Measurements from ENCODE around the gene EML4. TPM values are rescaled to one million over a fixed set of nuclear protein-coding genes. Genes with fewer than 3 reads are reported as not detected.
A peak's percentile ranks its signal among the peaks of the same experiment; 100 is the strongest.

EML4 gene
- total and polyA plus RNA-seq, 2 of the 13 experiments (the other 11 are each of a cell fraction or from before 2014, with no cell fraction given) = 243 to 476 TPM

GRCh38 chr2:42168459-42169099 is 574 bp upstream of the EML4 start:
- FAIRE-seq = no peak
- peaks cover 1 to 22% of the 10 kb centered on the region in 2 experiments; a peak in 3 of 5 replicates for H3K36me3 ChIP-seq (replicated peaks in 1 of 2; ENCODE audit: control insufficient read depth in 1 of 2, insufficient read depth in 2 of 2, low read length in 2 of 2)
- CTCF ChIA-PET (ENCODE audit: low intra/inter-chr PET ratio, low total read pairs) = no interaction called here
- DNase-seq (ENCODE audit: low spot score) = no peak
- H2AFZ ChIP-seq (ENCODE audit: low read length) = no peak overlapping the region
- H3K9ac ChIP-seq (ENCODE audit: insufficient read depth, low read depth, low read length) = peak overlapping the region; percentile 41
- BruUV-seq (replicated peaks) = no TSS peak
- H4K20me1 ChIP-seq (ENCODE audit: insufficient read depth, low read length) = peaks cover 10% of the 10 kb centered on the region
- in situ Hi-C loops (cut with HindIII; ENCODE audit: extremely low pct_ligation_motif_present, low pct_unique_long_range_greater_than_20kb) = no loop called here
- POLR2A ChIA-PET = interaction anchor here (0.6 to 1.0 kb wide), 10 partner anchors 11 to 303 kb away, joined by 3 to 15 read pairs (median 5); no protein-coding TSS in a partner anchor
- peaks cover 38% of the 10 kb centered on the region for H3K4me1 ChIP-seq (ENCODE audit: insufficient read depth, low read length)
- no peaks in the 10 kb centered on the region; a peak in 1 of 5 replicates for H3K27me3 ChIP-seq (ENCODE audit: control insufficient read depth in 1 of 2, insufficient read depth in 2 of 2, low read length in 2 of 2)
- no peaks in the 10 kb centered on the region for H3K9me3 ChIP-seq (ENCODE audit: low read length)
- peaks cover 51% of the 10 kb centered on the region for H3K79me2 ChIP-seq (ENCODE audit: insufficient read depth, low read length)
- H3K4me3 ChIP-seq (replicated peaks in 1 of 3; ENCODE audit: insufficient read depth in 1 of 3, low read depth in 2 of 3, low read length in 3 of 3) = peak overlapping the region in 1 of 3 experiments; percentile 11; a peak in 1 of 6 replicates
- intact Hi-C loops (cut with micrococcal nuclease; ENCODE audit: unreplicated experiment) = loop anchor here (1.0 kb wide), 1 partner anchor 72 kb away; no protein-coding TSS in a partner anchor
- WGBS (ENCODE audit: low lambda C conversion rate) = 88% methylated on average over 16 of the region's 16 CpGs
- H3K27ac ChIP-seq (ENCODE audit: extremely low read length, insufficient read depth, low read length) = peak overlapping the region; percentile 32
- H3K4me2 ChIP-seq (ENCODE audit: low read depth, low read length) = peak overlapping the region; percentile 48
- no peak for ATAC-seq
- no peak for TF ChIP-seq ETV6 (CRISPR knock-in tag; conservative IDR thresholded peaks at IDR 0.05)
- 0 out of 2 replicates have a peak, but pooled peaks have one; percentile 5 for TF ChIP-seq ZNF12 (CRISPR knock-in tag; IDR thresholded peaks at IDR 0.05)
- 0 out of 2 replicates have a peak, but pooled peaks have one; percentile 0 for TF ChIP-seq ELF3 (CRISPR knock-in tag; IDR thresholded peaks at IDR 0.05)
- TF ChIP-seq ZNF274 (CRISPR knock-in tag; IDR thresholded peaks at IDR 0.05) = no peak
- no peak for TF ChIP-seq ZBTB49 (CRISPR knock-in tag; IDR thresholded peaks at IDR 0.05; ENCODE audit: borderline replicate concordance)
- peak; percentile 30; the same call in 1 of the 2 replicates for TF ChIP-seq ZNF230 (CRISPR knock-in tag; IDR thresholded peaks at IDR 0.05)
- TF ChIP-seq JUN (CRISPR knock-in tag; IDR thresholded peaks at IDR 0.05) = 0 out of 2 replicates have a peak, but pooled peaks have one; percentile 27
- no peak for TF ChIP-seq ZNF816 (CRISPR knock-in tag; IDR thresholded peaks at IDR 0.05; ENCODE audit: borderline replicate concordance)
- peak; percentile 87; the same call in 1 of the 2 replicates for TF ChIP-seq ZNF713 (CRISPR knock-in tag; IDR thresholded peaks at IDR 0.05)
- TF ChIP-seq ZNF605 (CRISPR knock-in tag; IDR thresholded peaks at IDR 0.05) = peak; percentile 23
- TF ChIP-seq, protein P1, sequence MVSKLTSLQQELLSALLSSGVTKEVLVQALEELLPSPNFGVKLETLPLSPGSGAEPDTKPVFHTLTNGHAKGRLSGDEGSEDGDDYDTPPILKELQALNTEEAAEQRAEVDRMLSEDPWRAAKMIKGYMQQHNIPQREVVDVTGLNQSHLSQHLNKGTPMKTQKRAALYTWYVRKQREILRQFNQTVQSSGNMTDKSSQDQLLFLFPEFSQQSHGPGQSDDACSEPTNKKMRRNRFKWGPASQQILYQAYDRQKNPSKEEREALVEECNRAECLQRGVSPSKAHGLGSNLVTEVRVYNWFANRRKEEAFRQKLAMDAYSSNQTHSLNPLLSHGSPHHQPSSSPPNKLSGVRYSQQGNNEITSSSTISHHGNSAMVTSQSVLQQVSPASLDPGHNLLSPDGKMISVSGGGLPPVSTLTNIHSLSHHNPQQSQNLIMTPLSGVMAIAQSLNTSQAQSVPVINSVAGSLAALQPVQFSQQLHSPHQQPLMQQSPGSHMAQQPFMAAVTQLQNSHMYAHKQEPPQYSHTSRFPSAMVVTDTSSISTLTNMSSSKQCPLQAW (CRISPR knock-in tag; IDR thresholded peaks at IDR 0.05) = 0 out of 2 replicates have a peak, but pooled peaks have one; percentile 45
- TF ChIP-seq, protein P2, sequence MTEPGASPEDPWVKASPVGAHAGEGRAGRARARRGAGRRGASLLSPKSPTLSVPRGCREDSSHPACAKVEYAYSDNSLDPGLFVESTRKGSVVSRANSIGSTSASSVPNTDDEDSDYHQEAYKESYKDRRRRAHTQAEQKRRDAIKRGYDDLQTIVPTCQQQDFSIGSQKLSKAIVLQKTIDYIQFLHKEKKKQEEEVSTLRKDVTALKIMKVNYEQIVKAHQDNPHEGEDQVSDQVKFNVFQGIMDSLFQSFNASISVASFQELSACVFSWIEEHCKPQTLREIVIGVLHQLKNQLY (CRISPR knock-in tag; IDR thresholded peaks at IDR 0.05) = no peak
- TF ChIP-seq KLF16 (CRISPR knock-in tag; IDR thresholded peaks at IDR 0.05) = no peak
- no peak for TF ChIP-seq SP1 (IDR thresholded peaks at IDR 0.05)
- no peak for TF ChIP-seq SP1 (CRISPR knock-in tag; IDR thresholded peaks at IDR 0.05)
- no peak for TF ChIP-seq TAF15 (IDR thresholded peaks at IDR 0.05; ENCODE audit: low read depth, low read length, poor library complexity, severe bottlenecking)
- peak; percentile 1; the same call in 1 of the 2 replicates for TF ChIP-seq ZNF292 (CRISPR knock-in tag; IDR thresholded peaks at IDR 0.05; ENCODE audit: borderline replicate concordance, low read depth)

Data from HepG2 (cell line).